ENCODE data around the gene QSOX2.
A peak's percentile ranks its signal among the peaks of the same experiment; 100 is the strongest.

Gene QSOX2

GRCh38 chr9:136187683-136188586 is 57.7 kb downstream of the QSOX2 start:
- DNase-seq = no peak

- DNase-seq = no peak
Observed at GRCh38 chr9:136187197-136187596, 58.4 kb downstream of the QSOX2 start.

GRCh38 chr9:136186386-136186785 is 59.2 kb downstream of the QSOX2 start:
- no peak for DNase-seq

- no peak for DNase-seq
Observed at GRCh38 chr9:136185596-136186366, 59.8 kb downstream of the QSOX2 start.

GRCh38 chr9:136185066-136185465 is 60.5 kb downstream of the QSOX2 start:
- DNase-seq = no peak

- DNase-seq = no peak
Observed at GRCh38 chr9:136182850-136183422, 62.7 kb downstream of the QSOX2 start.

- no peak for DNase-seq
Observed at GRCh38 chr9:136182420-136182787, 63.2 kb downstream of the QSOX2 start.

- DNase-seq = no peak
Observed at GRCh38 chr9:136181784-136182419, 63.7 kb downstream of the QSOX2 start.

- no peak for DNase-seq
Observed at GRCh38 chr9:136180586-136180985, 65.0 kb downstream of the QSOX2 start.

GRCh38 chr9:136179761-136180160 is 65.9 kb downstream of the QSOX2 start:
- no peak for DNase-seq

- no peak for DNase-seq
Observed at GRCh38 chr9:136179101-136179616, 66.5 kb downstream of the QSOX2 start.

GRCh38 chr9:136178773-136179075 is 66.9 kb downstream of the QSOX2 start:
- no peak for DNase-seq

- DNase-seq = no peak
Observed at GRCh38 chr9:136178061-136178772, 67.4 kb downstream of the QSOX2 start.

GRCh38 chr9:136177224-136177623 is 68.4 kb downstream of the QSOX2 start:
- DNase-seq = no peak

- no peak for DNase-seq
Observed at GRCh38 chr9:136175616-136176197, 69.9 kb downstream of the QSOX2 start.

GRCh38 chr9:136174779-136175615 is 70.6 kb downstream of the QSOX2 start:
- DNase-seq = peak; percentile 82

GRCh38 chr9:136173648-136174290 is 71.8 kb downstream of the QSOX2 start:
- DNase-seq = no peak

GRCh38 chr9:136172412-136173079 is 73.1 kb downstream of the QSOX2 start:
- DNase-seq = no peak

- no peak for DNase-seq
Observed at GRCh38 chr9:136171801-136172411, 73.7 kb downstream of the QSOX2 start.
